ENCODE data around the gene S100PBP.

- TF ChIP-seq, protein P1, sequence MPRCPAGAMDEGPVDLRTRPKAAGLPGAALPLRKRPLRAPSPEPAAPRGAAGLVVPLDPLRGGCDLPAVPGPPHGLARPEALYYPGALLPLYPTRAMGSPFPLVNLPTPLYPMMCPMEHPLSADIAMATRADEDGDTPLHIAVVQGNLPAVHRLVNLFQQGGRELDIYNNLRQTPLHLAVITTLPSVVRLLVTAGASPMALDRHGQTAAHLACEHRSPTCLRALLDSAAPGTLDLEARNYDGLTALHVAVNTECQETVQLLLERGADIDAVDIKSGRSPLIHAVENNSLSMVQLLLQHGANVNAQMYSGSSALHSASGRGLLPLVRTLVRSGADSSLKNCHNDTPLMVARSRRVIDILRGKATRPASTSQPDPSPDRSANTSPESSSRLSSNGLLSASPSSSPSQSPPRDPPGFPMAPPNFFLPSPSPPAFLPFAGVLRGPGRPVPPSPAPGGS (IDR thresholded peaks at IDR 0.05; ENCODE audit: borderline replicate concordance, insufficient read depth, low read depth, low read length, poor library complexity, severe bottlenecking) = no peak
- no peak for TF ChIP-seq RFX5 (IDR thresholded peaks at IDR 0.05; ENCODE audit: low read depth, low read length)
- TF ChIP-seq CTCF (IDR thresholded peaks at IDR 0.05 in 2 of 3, conservative IDR thresholded peaks at IDR 0.05 in 1 of 3; ENCODE audit: control insufficient read depth in 2 of 3, extremely low read depth in 1 of 3, insufficient read depth in 1 of 3, low read depth in 3 of 3, low read length in 3 of 3) = no peak
- TF ChIP-seq, protein P2, sequence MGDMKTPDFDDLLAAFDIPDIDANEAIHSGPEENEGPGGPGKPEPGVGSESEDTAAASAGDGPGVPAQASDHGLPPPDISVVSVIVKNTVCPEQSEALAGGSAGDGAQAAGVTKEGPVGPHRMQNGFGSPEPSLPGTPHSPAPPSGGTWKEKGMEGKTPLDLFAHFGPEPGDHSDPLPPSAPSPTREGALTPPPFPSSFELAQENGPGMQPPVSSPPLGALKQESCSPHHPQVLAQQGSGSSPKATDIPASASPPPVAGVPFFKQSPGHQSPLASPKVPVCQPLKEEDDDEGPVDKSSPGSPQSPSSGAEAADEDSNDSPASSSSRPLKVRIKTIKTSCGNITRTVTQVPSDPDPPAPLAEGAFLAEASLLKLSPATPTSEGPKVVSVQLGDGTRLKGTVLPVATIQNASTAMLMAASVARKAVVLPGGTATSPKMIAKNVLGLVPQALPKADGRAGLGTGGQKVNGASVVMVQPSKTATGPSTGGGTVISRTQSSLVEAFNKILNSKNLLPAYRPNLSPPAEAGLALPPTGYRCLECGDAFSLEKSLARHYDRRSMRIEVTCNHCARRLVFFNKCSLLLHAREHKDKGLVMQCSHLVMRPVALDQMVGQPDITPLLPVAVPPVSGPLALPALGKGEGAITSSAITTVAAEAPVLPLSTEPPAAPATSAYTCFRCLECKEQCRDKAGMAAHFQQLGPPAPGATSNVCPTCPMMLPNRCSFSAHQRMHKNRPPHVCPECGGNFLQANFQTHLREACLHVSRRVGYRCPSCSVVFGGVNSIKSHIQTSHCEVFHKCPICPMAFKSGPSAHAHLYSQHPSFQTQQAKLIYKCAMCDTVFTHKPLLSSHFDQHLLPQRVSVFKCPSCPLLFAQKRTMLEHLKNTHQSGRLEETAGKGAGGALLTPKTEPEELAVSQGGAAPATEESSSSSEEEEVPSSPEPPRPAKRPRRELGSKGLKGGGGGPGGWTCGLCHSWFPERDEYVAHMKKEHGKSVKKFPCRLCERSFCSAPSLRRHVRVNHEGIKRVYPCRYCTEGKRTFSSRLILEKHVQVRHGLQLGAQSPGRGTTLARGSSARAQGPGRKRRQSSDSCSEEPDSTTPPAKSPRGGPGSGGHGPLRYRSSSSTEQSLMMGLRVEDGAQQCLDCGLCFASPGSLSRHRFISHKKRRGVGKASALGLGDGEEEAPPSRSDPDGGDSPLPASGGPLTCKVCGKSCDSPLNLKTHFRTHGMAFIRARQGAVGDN (IDR thresholded peaks at IDR 0.05) = no peak
- TF ChIP-seq RBBP5 (conservative IDR thresholded peaks at IDR 0.05) = no peak
- no peak for TF ChIP-seq CHD1 (IDR thresholded peaks at IDR 0.05; ENCODE audit: low read depth, low read length)
- TF ChIP-seq SMC3 (IDR thresholded peaks at IDR 0.05; ENCODE audit: borderline replicate concordance, low read length) = no peak
- no peak for TF ChIP-seq REST (IDR thresholded peaks at IDR 0.05; ENCODE audit: low read depth, low read length)
- TF ChIP-seq, protein P3, sequence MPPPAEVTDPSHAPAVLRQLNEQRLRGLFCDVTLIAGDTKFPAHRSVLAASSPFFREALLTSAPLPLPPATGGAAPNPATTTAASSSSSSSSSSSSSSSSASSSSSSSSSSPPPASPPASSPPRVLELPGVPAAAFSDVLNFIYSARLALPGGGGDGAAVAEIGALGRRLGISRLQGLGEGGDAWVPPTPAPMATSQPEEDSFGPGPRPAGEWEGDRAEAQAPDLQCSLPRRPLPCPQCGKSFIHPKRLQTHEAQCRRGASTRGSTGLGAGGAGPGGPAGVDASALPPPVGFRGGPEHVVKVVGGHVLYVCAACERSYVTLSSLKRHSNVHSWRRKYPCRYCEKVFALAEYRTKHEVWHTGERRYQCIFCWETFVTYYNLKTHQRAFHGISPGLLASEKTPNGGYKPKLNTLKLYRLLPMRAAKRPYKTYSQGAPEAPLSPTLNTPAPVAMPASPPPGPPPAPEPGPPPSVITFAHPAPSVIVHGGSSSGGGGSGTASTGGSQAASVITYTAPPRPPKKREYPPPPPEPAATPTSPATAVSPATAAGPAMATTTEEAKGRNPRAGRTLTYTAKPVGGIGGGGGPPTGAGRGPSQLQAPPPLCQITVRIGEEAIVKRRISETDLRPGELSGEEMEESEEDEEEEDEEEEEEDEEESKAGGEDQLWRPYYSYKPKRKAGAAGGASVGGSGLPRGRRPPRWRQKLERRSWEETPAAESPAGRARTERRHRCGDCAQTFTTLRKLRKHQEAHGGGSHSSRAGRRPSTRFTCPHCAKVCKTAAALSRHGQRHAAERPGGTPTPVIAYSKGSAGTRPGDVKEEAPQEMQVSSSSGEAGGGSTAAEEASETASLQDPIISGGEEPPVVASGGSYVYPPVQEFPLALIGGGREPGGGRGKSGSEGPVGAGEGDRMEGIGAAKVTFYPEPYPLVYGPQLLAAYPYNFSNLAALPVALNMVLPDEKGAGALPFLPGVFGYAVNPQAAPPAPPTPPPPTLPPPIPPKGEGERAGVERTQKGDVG (CRISPR knock-in tag; IDR thresholded peaks at IDR 0.05) = no peak
- TF ChIP-seq POLR2A (IDR thresholded peaks at IDR 0.05; ENCODE audit: low read depth, low read length) = peak; percentile 59; the same call in 1 of the 2 replicates
Measured at GRCh38 chr1:32780005-32780404, 37.4 kb upstream of the S100PBP start.

All from GM12878 (cell line).